ENCODE data around the gene ARMC10.

- TF ChIP-seq, protein P1, sequence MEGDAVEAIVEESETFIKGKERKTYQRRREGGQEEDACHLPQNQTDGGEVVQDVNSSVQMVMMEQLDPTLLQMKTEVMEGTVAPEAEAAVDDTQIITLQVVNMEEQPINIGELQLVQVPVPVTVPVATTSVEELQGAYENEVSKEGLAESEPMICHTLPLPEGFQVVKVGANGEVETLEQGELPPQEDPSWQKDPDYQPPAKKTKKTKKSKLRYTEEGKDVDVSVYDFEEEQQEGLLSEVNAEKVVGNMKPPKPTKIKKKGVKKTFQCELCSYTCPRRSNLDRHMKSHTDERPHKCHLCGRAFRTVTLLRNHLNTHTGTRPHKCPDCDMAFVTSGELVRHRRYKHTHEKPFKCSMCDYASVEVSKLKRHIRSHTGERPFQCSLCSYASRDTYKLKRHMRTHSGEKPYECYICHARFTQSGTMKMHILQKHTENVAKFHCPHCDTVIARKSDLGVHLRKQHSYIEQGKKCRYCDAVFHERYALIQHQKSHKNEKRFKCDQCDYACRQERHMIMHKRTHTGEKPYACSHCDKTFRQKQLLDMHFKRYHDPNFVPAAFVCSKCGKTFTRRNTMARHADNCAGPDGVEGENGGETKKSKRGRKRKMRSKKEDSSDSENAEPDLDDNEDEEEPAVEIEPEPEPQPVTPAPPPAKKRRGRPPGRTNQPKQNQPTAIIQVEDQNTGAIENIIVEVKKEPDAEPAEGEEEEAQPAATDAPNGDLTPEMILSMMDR (IDR thresholded peaks at IDR 0.05; ENCODE audit: low read length), result no peak
- no peak for TF ChIP-seq EZH2 (IDR thresholded peaks at IDR 0.05; ENCODE audit: borderline replicate concordance, low read length)
These were observed 44.9 kb downstream of the ARMC10 start for GRCh38 chr7:103119791-103120291.
